Activated CD4-positive, alpha-beta T cell treated with anti-CD3 and anti-CD28 coated beads, Interleukin-2, amount 50 U/mL, for 4 hours (primary cell): Measurements from ENCODE around the gene MANF.

Experiments
- DNase-seq, 2 experiments: peaks; one replicate each; pipeline ENCODE4 v3.0.0-alpha.2; 2020

MANF gene

GRCh38 chr3:51436998-51437639 is 52.0 kb downstream of the MANF start:
- no peak for DNase-seq
